Kidney (tissue), 14 donors: ENCODE results near the gene NUMA1. TPM values are rescaled to one million over a fixed set of nuclear protein-coding genes. Genes with fewer than 3 reads are reported as not detected.

Experiments
- DNase-seq, 5 donors: peaks; one replicate each; pipeline ENCODE4 v3.0.0-alpha.2; 2013 to 2020
- FAIRE-seq: peaks from 2 replicates; lab custom pipeline; 2012; peaks lifted over from hg19 to GRCh38; lab: Jason Lieb, UNC
- H3K27ac ChIP-seq, 2 donors: one replicate each; pipeline ENCODE4 v1.7.0; 2013; ENCODE audit warnings: low read depth in 2 of 2, low read length in 2 of 2, inconsistent platforms in 1 of 2
- H3K27me3 ChIP-seq: one replicate; pipeline ENCODE4 v1.7.1; 2013; ENCODE audit warnings: low read length, inconsistent platforms; ENCODE audit not compliant: control insufficient read depth, insufficient read depth
- H3K36me3 ChIP-seq, 3 donors: one replicate each; pipeline versions ENCODE4 v1.7.0 to v1.7.1; 2013; ENCODE audit warnings: low read length in 3 of 3, control low read depth in 1 of 3, inconsistent platforms in 1 of 3; ENCODE audit not compliant: insufficient read depth in 3 of 3, control insufficient read depth in 2 of 3
- H3K4me1 ChIP-seq, 3 donors: one replicate each; pipeline versions ENCODE4 v1.7.0 to v1.7.1; 2013; ENCODE audit warnings: low read length in 3 of 3, inconsistent platforms in 1 of 3, low read depth in 1 of 3; ENCODE audit not compliant: control insufficient read depth in 2 of 3, insufficient read depth in 2 of 3
- H3K4me3 ChIP-seq, 3 donors: one replicate each; pipeline versions ENCODE4 v1.7.0 to v1.8.1; 2013; ENCODE audit warnings: low read length in 3 of 3, control low read depth in 1 of 3, inconsistent platforms in 1 of 3
- H3K9ac ChIP-seq, 3 donors: one replicate each; pipeline versions ENCODE4 v1.7.0 to v1.7.1; 2013; ENCODE audit warnings: low read length in 3 of 3, control low read depth in 1 of 3, inconsistent platforms in 1 of 3
- H3K9me3 ChIP-seq, 3 donors: one replicate each; pipeline versions ENCODE4 v1.7.0 to v1.7.1; 2013; ENCODE audit warnings: low read length in 3 of 3, control low read depth in 1 of 3, inconsistent platforms in 1 of 3; ENCODE audit not compliant: control insufficient read depth in 2 of 3, insufficient read depth in 1 of 3
- CTCF ChIP-seq: IDR thresholded peaks from 3 replicates; pipeline ENCODE4 v1.5.1; 2012; ENCODE audit warnings: mild to moderate bottlenecking, moderate library complexity, borderline replicate concordance; ENCODE audit not compliant: insufficient read depth; ENCODE audit errors: extremely low read depth
- intact Hi-C: fragments of 100-400 bp; cut with DNase I; formaldehyde crosslinking; loops from one replicate; pipeline ENCODE4 v1.11.1; 2022
- polyA plus RNA-seq: library from polyadenylated mRNA; stranded (reverse); fragments of 350-450 nt; fragmentation: Illumina TruSeq; extraction: RNeasy Lipid Tissue Mini Kit (QIAGEN cat#74804); gene quantifications from one replicate; pipeline ENCODE4 v1.2.3, GENCODE V29; 2014; ENCODE audit warnings: low read depth, low replicate concordance; ENCODE audit not compliant: insufficient read depth
- total RNA-seq: library from RNA; stranded (reverse); fragmentation: NEBNext Ultra II Directional; extraction: Animal tissue kit (Norgen Biotek cat#: 25700); gene quantifications from one replicate; pipeline ENCODE4 v1.2.1, GENCODE V29; 2021
- donor health status: control.
- donor health status: control.
- donor health status: control.
- donor health status: control.
- donor health status: control.
- donor health status: DM: yes; HTN: yes; CAD: no.
- donor health status: Normal renal cell carcinoma (clear cell type).

NUMA1 gene
- total and polyA plus RNA-seq, 2 donors from 2014 or later, result 85.3 to 198 TPM

DNA sequence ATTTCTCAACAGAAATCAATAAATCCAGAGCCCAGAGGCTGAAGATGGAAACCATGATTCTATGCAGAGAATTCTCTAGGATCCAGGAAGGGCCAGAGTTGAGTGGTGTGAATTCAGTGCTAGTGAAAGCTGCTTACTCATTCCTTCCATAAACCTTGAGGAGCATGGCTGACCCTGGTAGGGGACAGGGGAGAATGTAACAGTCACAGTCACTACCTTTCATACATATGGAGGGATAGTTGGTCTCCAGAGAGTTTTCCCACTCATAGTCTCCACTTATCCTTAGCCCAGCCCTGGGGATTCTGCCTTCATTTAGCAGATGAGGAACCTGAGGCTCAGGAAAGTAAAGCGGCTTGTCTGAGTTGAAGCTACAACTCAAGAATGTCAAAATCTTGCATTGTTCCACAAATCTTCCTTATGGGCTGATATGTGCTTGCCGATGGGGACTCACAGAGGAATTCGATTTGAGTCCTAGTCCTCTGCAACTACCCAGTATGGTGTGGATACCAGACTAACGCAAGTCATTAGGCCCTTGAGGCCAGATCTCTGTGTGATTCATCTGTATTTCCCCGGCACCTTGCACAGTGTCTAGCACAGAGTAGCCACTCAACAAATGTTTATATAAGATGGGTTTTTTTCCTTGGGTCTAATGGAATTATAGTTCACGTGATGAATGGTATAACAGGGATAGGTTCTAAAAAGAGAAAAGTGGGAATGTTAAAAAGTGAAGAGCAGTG is 35.8 kb upstream of the NUMA1 start:
- H3K36me3 ChIP-seq, result no peaks in the 10 kb centered on the region
- intact Hi-C loops, result no loop called here
- DNase-seq (no peak), FAIRE-seq (no peak)
- H3K27ac ChIP-seq, result no peak overlapping the region
- no peaks in the 10 kb centered on the region for H3K9me3 ChIP-seq
- H3K4me1 ChIP-seq, result peaks cover 3 to 11% (median 5%) of the 10 kb centered on the region in 3 donors
- no peak overlapping the region for H3K9ac ChIP-seq
- TF ChIP-seq CTCF, result no peak
- no peaks in the 10 kb centered on the region for H3K27me3 ChIP-seq
- H3K4me3 ChIP-seq, result no peak overlapping the region

- no peak for DNase-seq
- intact Hi-C loops, result no loop called here
- Histone ChIP-seq H3K36me3 (peaks cover 0 to 2% (median 0%) of the 10 kb centered on the region in 3 donors), H3K9me3 (no peaks in the 10 kb centered on the region), H3K4me1 (peaks cover 3 to 11% (median 5%) of the 10 kb centered on the region in 3 donors), H3K27me3 (no peaks in the 10 kb centered on the region), H3K27ac (no peak overlapping the region), H3K9ac (no peak overlapping the region), H3K4me3 (no peak overlapping the region)
- no peak for TF ChIP-seq CTCF
- FAIRE-seq, result no peak
These were observed 34.2 kb upstream of the NUMA1 start for GRCh38 chr11:72114570-72114969.

DNA sequence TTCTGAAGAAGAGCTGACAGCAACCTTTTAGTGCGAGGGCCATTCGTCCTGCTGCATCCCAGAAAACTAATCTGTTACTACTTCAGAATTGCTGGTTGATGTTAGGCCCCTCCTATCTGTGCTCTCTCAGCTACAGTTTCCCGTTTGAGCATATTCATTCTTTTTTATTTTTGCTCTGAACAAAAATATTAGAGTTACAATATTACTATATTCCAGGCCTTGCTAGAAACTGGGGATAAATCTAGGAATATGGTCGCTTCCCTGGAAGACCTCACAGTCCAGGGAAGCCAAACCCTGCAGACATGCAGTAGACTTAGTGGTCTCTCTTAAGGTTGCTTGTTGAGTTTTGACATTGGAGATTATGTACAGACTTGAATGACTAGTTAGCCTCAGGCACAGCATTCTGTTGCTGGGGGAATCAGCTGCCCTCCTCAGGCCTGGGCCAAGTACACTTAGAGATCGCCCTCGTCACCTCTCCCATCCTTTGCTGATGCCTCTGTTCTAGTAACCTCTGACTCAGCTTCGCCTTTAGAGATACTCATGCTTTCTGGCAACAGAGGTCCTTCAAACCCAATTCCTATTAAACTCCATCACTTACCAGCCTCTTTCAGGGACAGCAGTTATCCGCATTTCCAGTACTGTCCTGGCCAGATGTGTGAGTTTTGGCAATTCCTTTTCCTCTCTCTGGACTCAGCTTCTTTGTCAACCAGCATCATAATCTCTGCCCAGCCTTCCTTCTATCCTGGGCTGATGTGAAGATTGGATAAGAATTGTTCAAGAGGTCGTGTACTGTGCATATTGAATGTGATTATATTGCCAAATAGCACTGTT is 32.9 kb upstream of the NUMA1 start:
- DNase-seq, result peak in 1 of 5 donors; percentile 7
- intact Hi-C loops, result no loop called here
- no peak for TF ChIP-seq CTCF
- H3K4me1 ChIP-seq, result peaks cover 3 to 11% (median 5%) of the 10 kb centered on the region in 3 donors
- peak overlapping the region; percentile 95 to 99 for H3K27ac ChIP-seq
- H3K4me3 ChIP-seq, result peak overlapping the region; percentile 80 to 94 (median 86)
- no peaks in the 10 kb centered on the region for H3K9me3 ChIP-seq
- peak overlapping the region; percentile 4 to 87 (median 80) for H3K9ac ChIP-seq
- FAIRE-seq, result no peak
- H3K27me3 ChIP-seq, result no peaks in the 10 kb centered on the region
- H3K36me3 ChIP-seq, result peaks cover 0 to 2% (median 0%) of the 10 kb centered on the region in 3 donors
